Body of pancreas (tissue), 4 donors: ENCODE results near the gene SFXN1.

ENCODE experiments used
- CTCF ChIP-seq, 7 experiments: fragments of 450-650 bp in 4 of 7; fragments of 200-600 bp in 3 of 7; sonication (generic) in 3 of 7; IDR thresholded peaks; one replicate each; pipeline ENCODE4 v1.5.1; 2016 to 2019; ENCODE audit warnings: antibody characterized with exemption in 7 of 7
- POLR2A ChIP-seq, 3 donors: fragments of 450-650 bp; IDR thresholded peaks; one replicate each; pipeline ENCODE4 v1.6.1; 2016; ENCODE audit warnings: antibody characterized with exemption in 3 of 3, mild to moderate bottlenecking in 2 of 3

GRCh38 chr5:175544108-175544511, 65.8 kb downstream of the SFXN1 start:
- TF ChIP-seq CTCF (IDR thresholded peaks at IDR 0.05) = no peak
- no peak for TF ChIP-seq POLR2A (IDR thresholded peaks at IDR 0.05)
